ENCODE data around the gene LYPD8.
"Not testable (repeated sequence)": the region's sequence is repeated elsewhere in the genome, so short reads cannot be mapped to it uniquely, and the experiment has no call there.

Gene LYPD8

DNA sequence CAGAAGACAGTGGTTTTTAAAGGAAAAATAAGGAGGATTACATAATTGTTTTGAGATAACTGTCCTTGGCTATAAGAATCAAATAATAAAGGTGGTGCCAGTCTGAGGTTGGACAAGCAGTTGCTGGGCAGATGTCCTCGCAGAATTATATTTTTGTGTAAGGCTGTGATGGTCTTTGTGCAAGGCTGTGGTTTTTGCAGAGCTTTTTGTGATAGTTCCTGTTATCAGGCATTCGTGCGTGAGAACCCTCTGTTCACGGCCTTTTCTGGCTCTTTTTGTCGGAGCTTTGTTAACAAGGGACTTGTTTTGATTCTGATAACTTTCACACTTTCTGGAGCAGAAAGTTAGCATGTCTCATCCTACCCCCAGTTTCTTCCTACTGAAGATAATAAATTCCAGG lies 36.8 kb upstream of the LYPD8 start:
- no peaks in the 10 kb centered on the region for H3K27me3 ChIP-seq (replicated peaks; ENCODE audit: insufficient read depth, low read length)
- H3K9me2 ChIP-seq (replicated peaks; ENCODE audit: insufficient read depth, low read length), result no peaks in the 10 kb centered on the region
- H4K20me1 ChIP-seq (ENCODE audit: insufficient read depth, low read length), result no peaks in the 10 kb centered on the region
- H3F3A ChIP-seq (ENCODE audit: insufficient read depth, low read length), result no peaks in the 10 kb centered on the region
- no peak for DNase-seq
- no peaks in the 10 kb centered on the region for H3K36me3 ChIP-seq (replicated peaks; ENCODE audit: insufficient read depth, low read length)
- H3K79me2 ChIP-seq (ENCODE audit: low read length), result no peaks in the 10 kb centered on the region
- H3K9me3 ChIP-seq (replicated peaks; ENCODE audit: insufficient read depth, low read length), result no peaks in the 10 kb centered on the region
- no peak for TF ChIP-seq EZH2 (optimal IDR thresholded peaks at IDR 0.05; ENCODE audit: low read depth, low read length)
- TF ChIP-seq, protein P1, sequence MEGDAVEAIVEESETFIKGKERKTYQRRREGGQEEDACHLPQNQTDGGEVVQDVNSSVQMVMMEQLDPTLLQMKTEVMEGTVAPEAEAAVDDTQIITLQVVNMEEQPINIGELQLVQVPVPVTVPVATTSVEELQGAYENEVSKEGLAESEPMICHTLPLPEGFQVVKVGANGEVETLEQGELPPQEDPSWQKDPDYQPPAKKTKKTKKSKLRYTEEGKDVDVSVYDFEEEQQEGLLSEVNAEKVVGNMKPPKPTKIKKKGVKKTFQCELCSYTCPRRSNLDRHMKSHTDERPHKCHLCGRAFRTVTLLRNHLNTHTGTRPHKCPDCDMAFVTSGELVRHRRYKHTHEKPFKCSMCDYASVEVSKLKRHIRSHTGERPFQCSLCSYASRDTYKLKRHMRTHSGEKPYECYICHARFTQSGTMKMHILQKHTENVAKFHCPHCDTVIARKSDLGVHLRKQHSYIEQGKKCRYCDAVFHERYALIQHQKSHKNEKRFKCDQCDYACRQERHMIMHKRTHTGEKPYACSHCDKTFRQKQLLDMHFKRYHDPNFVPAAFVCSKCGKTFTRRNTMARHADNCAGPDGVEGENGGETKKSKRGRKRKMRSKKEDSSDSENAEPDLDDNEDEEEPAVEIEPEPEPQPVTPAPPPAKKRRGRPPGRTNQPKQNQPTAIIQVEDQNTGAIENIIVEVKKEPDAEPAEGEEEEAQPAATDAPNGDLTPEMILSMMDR (IDR thresholded peaks at IDR 0.05; ENCODE audit: low read length), result no peak
- TF ChIP-seq EZH2phosphoT487 (IDR thresholded peaks at IDR 0.05; ENCODE audit: low read length), result no peak
- no peak overlapping the region for H3K4me2 ChIP-seq (ENCODE audit: low read depth, low read length)
- H3K27ac ChIP-seq (ENCODE audit: low read length), result no peak overlapping the region
- H3K4me1 ChIP-seq (ENCODE audit: low read length), result 0 out of 2 replicates have a peak, but pooled peaks cover 4% of the 10 kb centered on the region
- no peak overlapping the region for H3K9ac ChIP-seq (ENCODE audit: low read length)
- no peak overlapping the region for H3K4me3 ChIP-seq (ENCODE audit: low read length)
- no peak overlapping the region for H2AFZ ChIP-seq (ENCODE audit: low read length)

DNA sequence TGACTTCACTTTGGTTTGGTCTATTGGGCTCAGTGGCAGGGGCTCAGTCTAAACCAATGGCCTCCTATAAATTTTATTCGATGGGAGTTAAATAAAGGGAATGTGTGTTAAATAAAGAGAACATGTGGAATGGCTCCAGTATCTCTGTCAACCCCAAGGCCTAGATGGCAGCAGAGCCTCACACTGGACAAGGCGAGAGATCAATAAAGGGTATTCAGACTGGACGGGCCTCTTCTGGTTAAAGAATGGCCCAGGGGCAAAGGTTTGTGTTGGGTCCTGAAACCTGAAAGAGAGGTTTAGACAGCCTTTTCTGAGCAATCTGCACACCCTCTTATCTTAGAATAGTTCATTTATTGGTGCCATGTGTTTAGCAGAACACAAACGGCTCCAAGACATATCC lies 35.5 kb upstream of the LYPD8 start:
- H3F3A ChIP-seq (ENCODE audit: insufficient read depth, low read length), result no peaks in the 10 kb centered on the region
- 0 out of 2 replicates have a peak, but pooled peaks cover 4% of the 10 kb centered on the region for H3K4me1 ChIP-seq (ENCODE audit: low read length)
- H3K27ac ChIP-seq (ENCODE audit: low read length), result no peak overlapping the region
- no peak overlapping the region for H3K9ac ChIP-seq (ENCODE audit: low read length)
- no peak overlapping the region for H3K4me3 ChIP-seq (ENCODE audit: low read length)
- no peaks in the 10 kb centered on the region for H3K36me3 ChIP-seq (replicated peaks; ENCODE audit: insufficient read depth, low read length)
- H3K4me2 ChIP-seq (ENCODE audit: low read depth, low read length), result no peak overlapping the region
- no peaks in the 10 kb centered on the region for H3K27me3 ChIP-seq (replicated peaks; ENCODE audit: insufficient read depth, low read length)
- no peaks in the 10 kb centered on the region for H3K9me3 ChIP-seq (replicated peaks; ENCODE audit: insufficient read depth, low read length)
- TF ChIP-seq EZH2 (optimal IDR thresholded peaks at IDR 0.05; ENCODE audit: low read depth, low read length) (no peak), EZH2phosphoT487 (IDR thresholded peaks at IDR 0.05; ENCODE audit: low read length) (no peak)
- TF ChIP-seq, protein P1 (IDR thresholded peaks at IDR 0.05; ENCODE audit: low read length), result no peak
- no peaks in the 10 kb centered on the region for H3K79me2 ChIP-seq (ENCODE audit: low read length)
- no peak overlapping the region for H2AFZ ChIP-seq (ENCODE audit: low read length)
- no peaks in the 10 kb centered on the region for H3K9me2 ChIP-seq (replicated peaks; ENCODE audit: insufficient read depth, low read length)
- DNase-seq, result no peak
- no peaks in the 10 kb centered on the region for H4K20me1 ChIP-seq (ENCODE audit: insufficient read depth, low read length)

DNA sequence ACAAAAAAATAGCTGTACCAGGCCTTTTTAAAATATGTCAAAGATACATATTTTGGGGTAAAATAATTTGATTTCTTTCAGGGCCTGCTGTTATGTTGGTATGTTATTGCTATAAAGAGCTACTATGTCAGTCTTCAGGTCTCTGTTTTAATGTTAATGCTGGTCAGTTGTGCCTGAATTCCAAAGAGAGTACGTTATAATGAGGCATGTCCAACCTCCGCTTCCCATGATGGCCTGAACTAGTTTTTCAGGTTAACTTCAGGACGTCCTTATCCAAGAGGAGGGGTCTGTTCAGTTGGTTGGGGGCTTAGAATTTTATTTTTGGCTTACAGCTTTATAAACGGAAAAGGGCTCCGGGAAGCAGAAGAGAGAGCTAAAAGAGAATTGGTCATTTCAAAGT lies 34.9 kb upstream of the LYPD8 start:
- no peaks in the 10 kb centered on the region for H4K20me1 ChIP-seq (ENCODE audit: insufficient read depth, low read length)
- no peak overlapping the region for H3K9ac ChIP-seq (ENCODE audit: low read length)
- TF ChIP-seq EZH2 (optimal IDR thresholded peaks at IDR 0.05; ENCODE audit: low read depth, low read length) (no peak), EZH2phosphoT487 (IDR thresholded peaks at IDR 0.05; ENCODE audit: low read length) (no peak)
- TF ChIP-seq, protein P1 (IDR thresholded peaks at IDR 0.05; ENCODE audit: low read length), result no peak
- H3K27ac ChIP-seq (ENCODE audit: low read length), result no peak overlapping the region
- H3F3A ChIP-seq (ENCODE audit: insufficient read depth, low read length), result no peaks in the 10 kb centered on the region
- 0 out of 2 replicates have a peak, but pooled peaks cover 4% of the 10 kb centered on the region for H3K4me1 ChIP-seq (ENCODE audit: low read length)
- H3K79me2 ChIP-seq (ENCODE audit: low read length), result no peaks in the 10 kb centered on the region
- H3K4me3 ChIP-seq (ENCODE audit: low read length), result no peak overlapping the region
- no peaks in the 10 kb centered on the region for H3K9me2 ChIP-seq (replicated peaks; ENCODE audit: insufficient read depth, low read length)
- no peaks in the 10 kb centered on the region for H3K36me3 ChIP-seq (replicated peaks; ENCODE audit: insufficient read depth, low read length)
- H3K27me3 ChIP-seq (replicated peaks; ENCODE audit: insufficient read depth, low read length), result no peaks in the 10 kb centered on the region
- no peak overlapping the region for H3K4me2 ChIP-seq (ENCODE audit: low read depth, low read length)
- no peak overlapping the region for H2AFZ ChIP-seq (ENCODE audit: low read length)
- H3K9me3 ChIP-seq (replicated peaks; ENCODE audit: insufficient read depth, low read length), result no peaks in the 10 kb centered on the region
- DNase-seq, result no peak

DNA sequence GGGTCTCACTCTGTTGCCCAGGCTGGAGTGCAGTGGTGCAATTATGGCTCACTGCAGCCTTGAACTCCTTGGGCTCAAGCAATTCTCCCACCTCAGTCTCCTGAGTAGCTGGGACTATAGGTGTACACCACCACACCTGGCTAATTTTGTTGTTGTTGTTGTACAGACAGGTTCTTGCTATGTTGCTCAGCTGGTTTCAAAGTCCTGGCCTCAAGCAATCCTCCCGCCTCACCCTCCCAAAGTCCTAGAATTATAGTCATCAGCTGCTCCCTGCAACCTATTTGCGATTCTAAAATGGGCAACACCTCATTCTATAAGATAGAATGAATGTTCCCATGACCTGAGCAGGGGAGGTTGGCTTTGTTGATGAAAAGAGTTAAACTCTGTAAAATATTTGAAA lies 33.8 kb upstream of the LYPD8 start:
- H3K4me1 ChIP-seq (ENCODE audit: low read length); H3K27ac ChIP-seq (ENCODE audit: low read length): not testable (repeated sequence)

More for the DNA sequence above, 33.8 kb upstream of the LYPD8 start:
- H3K9me3 ChIP-seq (replicated peaks; ENCODE audit: insufficient read depth, low read length); H3K9ac ChIP-seq (ENCODE audit: low read length); H2AFZ ChIP-seq (ENCODE audit: low read length); H3K4me3 ChIP-seq (ENCODE audit: low read length); H3K79me2 ChIP-seq (ENCODE audit: low read length); H3K27me3 ChIP-seq (replicated peaks; ENCODE audit: insufficient read depth, low read length); H3K4me2 ChIP-seq (ENCODE audit: low read depth, low read length); DNase-seq; H4K20me1 ChIP-seq (ENCODE audit: insufficient read depth, low read length); H3K36me3 ChIP-seq (replicated peaks; ENCODE audit: insufficient read depth, low read length); H3K9me2 ChIP-seq (replicated peaks; ENCODE audit: insufficient read depth, low read length); H3F3A ChIP-seq (ENCODE audit: insufficient read depth, low read length): not testable (repeated sequence)
